K562 (cell line): Measurements from ENCODE around the gene ZMIZ1. TPM values are rescaled to one million over a fixed set of nuclear protein-coding genes. Genes with fewer than 3 reads are reported as not detected.

Experiments used
- ARID4B ChIP-seq: sonication (generic); formaldehyde crosslinking; IDR thresholded peaks from 2 replicates; pipeline ENCODE4 v1.8.0; 2022; ENCODE audit warnings: mild to moderate bottlenecking, missing genetic modification reagents
- CBFA2T2 ChIP-seq: fragments of 450-650 bp; conservative IDR thresholded peaks from 2 replicates; pipeline ENCODE4 v1.6.1; 2017; ENCODE audit warnings: mild to moderate bottlenecking
- DMBX1 ChIP-seq: fragments of 250-450 bp; sonication (Bioruptor Pico); IDR thresholded peaks from 2 replicates; pipeline ENCODE4 v1.8.0; 2022; ENCODE audit warnings: inconsistent platforms, mild to moderate bottlenecking, moderate library complexity, borderline replicate concordance
- E2F6 ChIP-seq, 2 experiments: IDR thresholded peaks; 2 replicates each; pipeline ENCODE4 v1.6.1; 2011; ENCODE audit warnings: borderline replicate concordance in 1 of 2, control low read depth in 1 of 2, low read depth in 1 of 2, low read length in 1 of 2, mild to moderate bottlenecking in 1 of 2, mixed read lengths in 1 of 2, moderate library complexity in 1 of 2; ENCODE audit not compliant: insufficient read depth in 1 of 2, insufficient read length in 1 of 2, poor library complexity in 1 of 2, severe bottlenecking in 1 of 2; ENCODE audit errors: extremely low read depth in 1 of 2
- KLF16 ChIP-seq: IDR thresholded peaks from 2 replicates; pipeline ENCODE4 v1.6.1; 2016; ENCODE audit warnings: antibody characterized with exemption
- LCOR ChIP-seq: sonication (generic); formaldehyde crosslinking; IDR thresholded peaks from 2 replicates; pipeline ENCODE4 v1.8.0; 2022; ENCODE audit warnings: mild to moderate bottlenecking, missing genetic modification reagents
- OTX1 ChIP-seq: fragments of 450-650 bp; formaldehyde crosslinking; IDR thresholded peaks from 2 replicates; pipeline ENCODE4 v1.4.0; 2022; ENCODE audit warnings: mild to moderate bottlenecking
- SIN3A ChIP-seq, 2 experiments: fragments of 150-350 bp in 1 of 2; IDR thresholded peaks; 2 replicates each; pipeline ENCODE4 v1.6.1; 2011 to 2016; ENCODE audit warnings: borderline replicate concordance in 2 of 2, low read depth in 2 of 2, low read length in 2 of 2, mild to moderate bottlenecking in 2 of 2, moderate library complexity in 2 of 2; ENCODE audit not compliant: control insufficient read depth in 1 of 2
- SMC3 ChIP-seq: conservative IDR thresholded peaks from 2 replicates; pipeline ENCODE4 v1.6.1; 2011; ENCODE audit warnings: low read depth, low read length, improper control_type of control experiment; ENCODE audit not compliant: insufficient read depth
- THRAP3 ChIP-seq: fragments of 450-650 bp; IDR thresholded peaks from 2 replicates; pipeline ENCODE4 v1.6.1; 2016; ENCODE audit warnings: mild to moderate bottlenecking, inconsistent platforms, borderline replicate concordance
- ZEB2 ChIP-seq: fragments of 450-650 bp; IDR thresholded peaks from 2 replicates; pipeline ENCODE4 v1.6.1; 2016
- polyA plus RNA-seq, 8 experiments: library from polyadenylated mRNA; depleted of rRNA in 4 of 8; stranded (reverse) in 5 of 8; unstranded in 3 of 8; fragments of >200 nt; fragmentation: Nextera tagmentation in 2 of 8; fragmentation: Illumina TruSeq in 1 of 8; extraction: Ambion mirVana in 2 of 8; extraction: Trizol in 1 of 8; gene quantifications; 2 replicates each; pipeline versions ENCODE4 v1.2.1 to v1.2.3, GENCODE V29; 2011 to 2014; ENCODE audit warnings: inconsistent platforms in 1 of 8, missing spikeins in 1 of 8
- total RNA-seq, 7 experiments: library from RNA; depleted of rRNA in 6 of 7; stranded (reverse); fragments of >200 nt in 6 of 7; fragmentation: Illumina TruSeq in 2 of 7; extraction: Trizol in 2 of 7; gene quantifications; 2 replicates each; pipeline versions ENCODE4 v1.2.1 to v1.2.3, GENCODE V29; 2011 to 2021; ENCODE audit warnings: low replicate concordance in 1 of 7
- TF ChIP-seq, protein P1 (sequence below): fragments of 250-450 bp; sonication (Bioruptor Pico); IDR thresholded peaks from 2 replicates; pipeline ENCODE4 v1.5.0; 2021

Gene ZMIZ1
- total and polyA plus RNA-seq, 9 of the 15 experiments (the other 6 are each of a cell fraction or from before 2014, with no cell fraction given), result 1.0 to 37.3 (median 4.3) TPM

- TF ChIP-seq ARID4B (CRISPR knock-in tag) (no peak), CBFA2T2 (0 out of 2 replicates have a peak, but pooled peaks have one; percentile 34), ZEB2 (no peak), E2F6 (IDR thresholded peaks at IDR 0.05; ENCODE audit: borderline replicate concordance in 1 of 2, extremely low read depth in 1 of 2, insufficient read depth in 1 of 2, insufficient read length in 1 of 2, low read depth in 1 of 2, low read length in 1 of 2, poor library complexity in 1 of 2, severe bottlenecking in 1 of 2) (no peak), DMBX1 (CRISPR knock-in tag) (peak; percentile 30), LCOR (CRISPR knock-in tag) (no peak), KLF16 (no peak), THRAP3 (no peak), OTX1 (CRISPR knock-in tag) (0 out of 2 replicates have a peak, but pooled peaks have one; percentile 10), SMC3 (no peak), SIN3A (IDR thresholded peaks at IDR 0.05; ENCODE audit: borderline replicate concordance in 2 of 2, control insufficient read depth in 1 of 2, low read depth in 2 of 2, low read length in 2 of 2) (0 out of 4 replicates have a peak, but pooled peaks of 1 of the 2 experiments have one; percentile 17)
- TF ChIP-seq, protein P1, sequence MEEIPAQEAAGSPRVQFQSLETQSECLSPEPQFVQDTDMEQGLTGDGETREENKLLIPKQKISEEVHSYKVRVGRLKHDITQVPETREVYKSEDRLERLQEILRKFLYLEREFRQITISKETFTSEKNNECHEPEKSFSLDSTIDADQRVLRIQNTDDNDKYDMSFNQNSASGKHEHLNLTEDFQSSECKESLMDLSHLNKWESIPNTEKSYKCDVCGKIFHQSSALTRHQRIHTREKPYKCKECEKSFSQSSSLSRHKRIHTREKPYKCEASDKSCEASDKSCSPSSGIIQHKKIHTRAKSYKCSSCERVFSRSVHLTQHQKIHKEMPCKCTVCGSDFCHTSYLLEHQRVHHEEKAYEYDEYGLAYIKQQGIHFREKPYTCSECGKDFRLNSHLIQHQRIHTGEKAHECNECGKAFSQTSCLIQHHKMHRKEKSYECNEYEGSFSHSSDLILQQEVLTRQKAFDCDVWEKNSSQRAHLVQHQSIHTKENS (CRISPR knock-in tag), result no peak
Measured at GRCh38 chr10:79148452-79149344, 79.9 kb downstream of the ZMIZ1 start (continued).
